Keratinocyte (primary cell): ENCODE data around the gene IDS. TPM values are rescaled to one million over a fixed set of nuclear protein-coding genes. Genes with fewer than 3 reads are reported as not detected.
"Not testable (repeated sequence)": the region's sequence is repeated elsewhere in the genome, so short reads cannot be mapped to it uniquely, and the experiment has no call there.

ENCODE experiments used
- DNase-seq: peaks from one replicate; pipeline ENCODE4 v3.0.0-alpha.2; 2011; ENCODE audit warnings: low read depth, missing footprints, low spot score
- FAIRE-seq: peaks from 2 replicates; lab custom pipeline; 2011; peaks lifted over from hg19 to GRCh38; lab: Jason Lieb, UNC
- H2AFZ ChIP-seq: 2 replicates; pipeline ENCODE4 v1.6.0; 2012; ENCODE audit warnings: low read length, control low read depth, inconsistent platforms; ENCODE audit not compliant: control insufficient read depth
- H3K27ac ChIP-seq: 2 replicates; pipeline ENCODE4 v1.5.1; 2011; ENCODE audit warnings: low read length; ENCODE audit not compliant: control insufficient read depth, insufficient read depth
- H3K27me3 ChIP-seq: 3 replicates; pipeline ENCODE4 v1.6.0; 2011; ENCODE audit warnings: low read length; ENCODE audit not compliant: control insufficient read depth, insufficient read depth; ENCODE audit errors: extremely low read depth
- H3K36me3 ChIP-seq, 2 experiments: 2 replicates in 1 of 2; 3 replicates in 1 of 2; pipeline ENCODE4 v1.5.1; 2011; ENCODE audit warnings: low read length in 2 of 2, mild to moderate bottlenecking in 1 of 2; ENCODE audit not compliant: control insufficient read depth in 2 of 2, insufficient read depth in 2 of 2; ENCODE audit errors: extremely low read depth in 1 of 2
- H3K4me1 ChIP-seq: 3 replicates; pipeline ENCODE4 v1.5.1; 2011; ENCODE audit warnings: low read length; ENCODE audit not compliant: control insufficient read depth, insufficient read depth; ENCODE audit errors: extremely low read depth
- H3K4me2 ChIP-seq: 3 replicates; pipeline ENCODE4 v1.6.0; 2011; ENCODE audit warnings: low read depth, low read length; ENCODE audit not compliant: control insufficient read depth, insufficient read depth; ENCODE audit errors: extremely low read depth
- H3K4me3 ChIP-seq, 3 experiments: fragments of 200-600 bp in 1 of 3; sonication (generic) in 1 of 3; 2 replicates in 2 of 3; 3 replicates in 1 of 3; pipeline ENCODE4 v1.5.1; 2011 to 2016; ENCODE audit warnings: low read length in 3 of 3, mild to moderate bottlenecking in 3 of 3, control low read depth in 2 of 3, inconsistent platforms in 1 of 3, low read depth in 1 of 3, mixed read lengths in 1 of 3, mixed run types in 1 of 3, moderate library complexity in 1 of 3; ENCODE audit not compliant: control insufficient read depth in 2 of 3, insufficient read depth in 2 of 3; ENCODE audit errors: extremely low read depth in 1 of 3
- H3K79me2 ChIP-seq: 2 replicates; pipeline ENCODE4 v1.6.0; 2012; ENCODE audit warnings: low read length; ENCODE audit not compliant: control insufficient read depth, insufficient read depth
- H3K9ac ChIP-seq: 3 replicates; pipeline ENCODE4 v1.6.0; 2011; ENCODE audit warnings: low read length; ENCODE audit not compliant: control insufficient read depth, insufficient read depth; ENCODE audit errors: extremely low read depth
- H3K9me1 ChIP-seq: 3 replicates; pipeline ENCODE4 v1.6.0; 2011; ENCODE audit warnings: low read length; ENCODE audit not compliant: control insufficient read depth, insufficient read depth; ENCODE audit errors: extremely low read depth
- H3K9me3 ChIP-seq: 2 replicates; pipeline ENCODE4 v1.5.1; 2012; ENCODE audit warnings: low read depth, low read length; ENCODE audit not compliant: control insufficient read depth
- H4K20me1 ChIP-seq: 3 replicates; pipeline ENCODE4 v1.6.0; 2011; ENCODE audit warnings: low read length; ENCODE audit not compliant: control insufficient read depth, insufficient read depth; ENCODE audit errors: extremely low read depth
- EZH2 ChIP-seq: IDR thresholded peaks from one replicate; pipeline ENCODE4 v1.6.1; 2012; ENCODE audit warnings: inconsistent platforms, mild to moderate bottlenecking, low read length, moderate library complexity
- dilution Hi-C: fragments of 300-500 bp; cut with MboI; formaldehyde crosslinking; loops from one replicate; pipeline ENCODE4 v1.7.0; 2020; ENCODE audit warnings: low sequenced_read_pairs; ENCODE audit not compliant: extremely low pct_ligation_motif_present
- polyA plus RNA-seq, 5 experiments: library from polyadenylated mRNA; depleted of rRNA in 3 of 5; stranded (reverse) in 3 of 5; stranded (forward) in 1 of 5; unstranded in 1 of 5; fragments of >200 nt; gene quantifications; 1 replicate in 1 of 5; 2 replicates in 3 of 5; 3 replicates in 1 of 5; pipeline versions ENCODE4 v1.2.1 to v1.2.3, GENCODE V29; 2011 to 2012; ENCODE audit warnings: missing spikeins in 2 of 5, low read depth in 1 of 5, low replicate concordance in 1 of 5
- TF ChIP-seq, protein P1 (sequence below), 3 experiments: IDR thresholded peaks in 1 of 3; conservative IDR thresholded peaks in 1 of 3; optimal IDR thresholded peaks in 1 of 3; 2 replicates in 2 of 3; 3 replicates in 1 of 3; pipeline versions ENCODE3 to v1.5.1; 2011; ENCODE audit warnings: low read length in 3 of 3, mild to moderate bottlenecking in 3 of 3, moderate library complexity in 2 of 3, control low read depth in 1 of 3, inconsistent platforms in 1 of 3; ENCODE audit not compliant: insufficient read depth in 2 of 3; ENCODE audit errors: extremely low read depth in 1 of 3

Gene IDS
- polyA plus RNA-seq, 1 donor (not counting 4 experiments of a cell fraction or from before 2014, with no cell fraction given), result 59.7 TPM

- Histone ChIP-seq H3K4me3 (no peak overlapping the region), H3K9me3 (no peaks in the 10 kb centered on the region), H3K4me1 (no peaks in the 10 kb centered on the region), H3K27ac (no peak overlapping the region), H3K9me1 (no peaks in the 10 kb centered on the region), H3K36me3 (no peaks in the 10 kb centered on the region), H3K27me3 (no peaks in the 10 kb centered on the region), H3K4me2 (no peak overlapping the region), H3K79me2 (no peaks in the 10 kb centered on the region), H2AFZ (no peak overlapping the region), H4K20me1 (no peaks in the 10 kb centered on the region), H3K9ac (no peak overlapping the region)
- DNase-seq (no peak), FAIRE-seq (no peak)
- TF ChIP-seq, protein P1, sequence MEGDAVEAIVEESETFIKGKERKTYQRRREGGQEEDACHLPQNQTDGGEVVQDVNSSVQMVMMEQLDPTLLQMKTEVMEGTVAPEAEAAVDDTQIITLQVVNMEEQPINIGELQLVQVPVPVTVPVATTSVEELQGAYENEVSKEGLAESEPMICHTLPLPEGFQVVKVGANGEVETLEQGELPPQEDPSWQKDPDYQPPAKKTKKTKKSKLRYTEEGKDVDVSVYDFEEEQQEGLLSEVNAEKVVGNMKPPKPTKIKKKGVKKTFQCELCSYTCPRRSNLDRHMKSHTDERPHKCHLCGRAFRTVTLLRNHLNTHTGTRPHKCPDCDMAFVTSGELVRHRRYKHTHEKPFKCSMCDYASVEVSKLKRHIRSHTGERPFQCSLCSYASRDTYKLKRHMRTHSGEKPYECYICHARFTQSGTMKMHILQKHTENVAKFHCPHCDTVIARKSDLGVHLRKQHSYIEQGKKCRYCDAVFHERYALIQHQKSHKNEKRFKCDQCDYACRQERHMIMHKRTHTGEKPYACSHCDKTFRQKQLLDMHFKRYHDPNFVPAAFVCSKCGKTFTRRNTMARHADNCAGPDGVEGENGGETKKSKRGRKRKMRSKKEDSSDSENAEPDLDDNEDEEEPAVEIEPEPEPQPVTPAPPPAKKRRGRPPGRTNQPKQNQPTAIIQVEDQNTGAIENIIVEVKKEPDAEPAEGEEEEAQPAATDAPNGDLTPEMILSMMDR (optimal IDR thresholded peaks at IDR 0.05 in 1 of 3, IDR thresholded peaks at IDR 0.05 in 1 of 3, conservative IDR thresholded peaks at IDR 0.05 in 1 of 3; ENCODE audit: extremely low read depth in 1 of 3, insufficient read depth in 2 of 3, low read length in 3 of 3), result no peak
- no peak for TF ChIP-seq EZH2
- dilution Hi-C loops, result no loop called here
Observed at GRCh38 chrX:149522916-149523315, 17.8 kb upstream of the IDS start.

- Histone ChIP-seq H3K36me3 (no peaks in the 10 kb centered on the region), H2AFZ (no peak overlapping the region), H3K27me3 (no peaks in the 10 kb centered on the region), H3K4me3 (no peak overlapping the region), H3K4me2 (no peak overlapping the region), H3K9me1 (no peaks in the 10 kb centered on the region), H4K20me1 (no peaks in the 10 kb centered on the region), H3K9ac (no peak overlapping the region), H3K9me3 (no peaks in the 10 kb centered on the region), H3K4me1 (no peaks in the 10 kb centered on the region), H3K79me2 (no peaks in the 10 kb centered on the region), H3K27ac (no peak overlapping the region)
- FAIRE-seq (no peak), DNase-seq (no peak)
- dilution Hi-C loops, result no loop called here
- TF ChIP-seq EZH2, result no peak
- TF ChIP-seq, protein P1 (optimal IDR thresholded peaks at IDR 0.05 in 1 of 3, IDR thresholded peaks at IDR 0.05 in 1 of 3, conservative IDR thresholded peaks at IDR 0.05 in 1 of 3; ENCODE audit: extremely low read depth in 1 of 3, insufficient read depth in 2 of 3, low read length in 3 of 3), result no peak
Observed at GRCh38 chrX:149521438-149521837, 16.3 kb upstream of the IDS start.

GRCh38 chrX:149520636-149521277 is 15.7 kb upstream of the IDS start:
- H4K20me1 ChIP-seq, H2AFZ ChIP-seq, DNase-seq, H3K9me1 ChIP-seq, H3K27me3 ChIP-seq, H3K79me2 ChIP-seq, dilution Hi-C loops, H3K4me1 ChIP-seq, H3K9ac ChIP-seq, H3K9me3 ChIP-seq, H3K36me3 ChIP-seq, FAIRE-seq, H3K4me2 ChIP-seq, H3K4me3 ChIP-seq, H3K27ac ChIP-seq: not testable (repeated sequence)
